Gastrocnemius medialis (tissue), 4 donors: ENCODE measurements around the gene PSRC1. TPM values are rescaled to one million over a fixed set of nuclear protein-coding genes. Genes with fewer than 3 reads are reported as not detected.

Experiments used
- ATAC-seq, 2 donors: fragments of 150-250 bp; one replicate each; pipeline ENCODE4 v1.9.1; 2016
- DNase-seq, 2 donors: peaks; one replicate each; pipeline ENCODE4 v3.0.0-alpha.2; 2019
- H3K27ac ChIP-seq, 4 donors: fragments of 200-600 bp; sonication (generic); 1 replicate in 1 of 4; 2 replicates in 3 of 4; pipeline ENCODE4 v1.5.1; 2016 to 2018; ENCODE audit warnings: mild to moderate bottlenecking in 2 of 4, moderate library complexity in 1 of 4
- H3K27me3 ChIP-seq, 3 donors: fragments of 200-600 bp; sonication (generic) in 2 of 3; 1 replicate in 1 of 3; 2 replicates in 2 of 3; pipeline versions ENCODE4 v1.5.1 to v1.6.0; 2016 to 2019; ENCODE audit warnings: mild to moderate bottlenecking in 1 of 3, moderate library complexity in 1 of 3
- H3K36me3 ChIP-seq, 2 donors: fragments of 200-600 bp; sonication (generic) in 1 of 2; one replicate each; pipeline ENCODE4 v1.5.1; 2017 to 2018
- H3K4me1 ChIP-seq, 2 donors: fragments of 200-600 bp; sonication (generic) in 1 of 2; one replicate each; pipeline ENCODE4 v1.5.1; 2016 to 2017; ENCODE audit warnings: mild to moderate bottlenecking in 2 of 2
- H3K4me3 ChIP-seq, 4 donors: fragments of 200-600 bp; sonication (generic) in 3 of 4; 1 replicate in 1 of 4; 2 replicates in 3 of 4; pipeline ENCODE4 v1.5.1; 2016 to 2019; ENCODE audit warnings: mild to moderate bottlenecking in 2 of 4
- H3K9me3 ChIP-seq, 3 donors: fragments of 200-600 bp; sonication (generic) in 2 of 3; 1 replicate in 1 of 3; 2 replicates in 2 of 3; pipeline ENCODE4 v1.5.1; 2016 to 2019
- POLR2A ChIP-seq, 2 donors: fragments of 450-650 bp; IDR thresholded peaks; one replicate each; pipeline ENCODE4 v1.6.1; 2017; ENCODE audit warnings: antibody characterized with exemption in 2 of 2, mild to moderate bottlenecking in 2 of 2, moderate library complexity in 2 of 2
- in situ Hi-C, 4 donors: fragments of 200-750 bp; cut with MboI; loops; one replicate each; pipeline versions ENCODE4 v1.15.0 to v1.8.0; 2017; ENCODE audit warnings: low sequenced_read_pairs in 4 of 4
- intact Hi-C: fragments of 100-400 bp; cut with DNase I; formaldehyde crosslinking; loops from one replicate; pipeline ENCODE4 v1.15.1; 2023; ENCODE audit warnings: low total_unique reads
- total RNA-seq, 4 donors: library from RNA; depleted of rRNA; stranded (reverse); fragments of >200 nt; gene quantifications; one replicate each; pipeline versions ENCODE4 v1.1.0 to v1.2.3, GENCODE V29; 2016
- TF ChIP-seq, protein P1 (sequence below), 5 experiments: fragments of 450-650 bp in 3 of 5; fragments of 200-600 bp in 2 of 5; sonication (generic) in 2 of 5; IDR thresholded peaks in 4 of 5; conservative IDR thresholded peaks in 1 of 5; 1 replicate in 4 of 5; 2 replicates in 1 of 5; pipeline ENCODE4 v1.5.1; 2016 to 2019; ENCODE audit warnings: antibody characterized with exemption in 5 of 5, mild to moderate bottlenecking in 3 of 5, moderate library complexity in 3 of 5

Gene PSRC1
- total RNA-seq, 4 donors from 2014 or later: 0.19 to 2.3 (median 0.84) TPM; not detected in 1

DNA sequence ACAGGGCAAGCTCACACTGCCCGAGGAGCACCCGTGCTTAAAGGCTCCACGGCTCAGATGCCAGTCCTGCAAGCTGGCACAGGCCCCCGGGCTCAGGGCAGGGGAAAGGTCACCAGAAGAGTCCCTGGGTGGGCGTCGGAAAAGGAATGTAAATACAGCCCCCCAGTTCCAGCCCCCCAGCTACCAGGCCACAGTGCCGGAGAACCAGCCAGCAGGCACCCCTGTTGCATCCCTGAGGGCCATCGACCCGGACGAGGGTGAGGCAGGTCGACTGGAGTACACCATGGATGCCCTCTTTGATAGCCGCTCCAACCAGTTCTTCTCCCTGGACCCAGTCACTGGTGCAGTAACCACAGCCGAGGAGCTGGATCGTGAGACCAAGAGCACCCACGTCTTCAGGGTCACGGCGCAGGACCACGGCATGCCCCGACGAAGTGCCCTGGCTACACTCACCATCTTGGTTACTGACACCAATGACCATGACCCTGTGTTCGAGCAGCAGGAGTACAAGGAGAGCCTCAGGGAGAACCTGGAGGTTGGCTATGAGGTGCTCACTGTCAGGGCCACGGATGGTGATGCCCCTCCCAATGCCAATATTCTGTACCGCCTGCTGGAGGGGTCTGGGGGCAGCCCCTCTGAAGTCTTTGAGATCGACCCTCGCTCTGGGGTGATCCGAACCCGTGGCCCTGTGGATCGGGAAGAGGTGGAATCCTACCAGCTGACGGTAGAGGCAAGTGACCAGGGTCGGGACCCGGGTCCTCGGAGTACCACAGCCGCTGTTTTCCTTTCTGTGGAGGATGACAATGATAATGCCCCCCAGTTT is 32.3 kb downstream of the PSRC1 start:
- intact Hi-C loops: no loop called here
- Histone ChIP-seq H3K9me3 (no peaks in the 10 kb centered on the region), H3K27ac (no peak overlapping the region), H3K27me3 (no peaks in the 10 kb centered on the region), H3K4me3 (peak overlapping the region; percentile 47 to 58 (median 52)), H3K4me1 (peaks cover 31 to 36% of the 10 kb centered on the region in 2 donors), H3K36me3 (no peaks in the 10 kb centered on the region)
- DNase-seq (no peak), ATAC-seq (no peak)
- TF ChIP-seq POLR2A (IDR thresholded peaks at IDR 0.05): no peak
- TF ChIP-seq, protein P1, sequence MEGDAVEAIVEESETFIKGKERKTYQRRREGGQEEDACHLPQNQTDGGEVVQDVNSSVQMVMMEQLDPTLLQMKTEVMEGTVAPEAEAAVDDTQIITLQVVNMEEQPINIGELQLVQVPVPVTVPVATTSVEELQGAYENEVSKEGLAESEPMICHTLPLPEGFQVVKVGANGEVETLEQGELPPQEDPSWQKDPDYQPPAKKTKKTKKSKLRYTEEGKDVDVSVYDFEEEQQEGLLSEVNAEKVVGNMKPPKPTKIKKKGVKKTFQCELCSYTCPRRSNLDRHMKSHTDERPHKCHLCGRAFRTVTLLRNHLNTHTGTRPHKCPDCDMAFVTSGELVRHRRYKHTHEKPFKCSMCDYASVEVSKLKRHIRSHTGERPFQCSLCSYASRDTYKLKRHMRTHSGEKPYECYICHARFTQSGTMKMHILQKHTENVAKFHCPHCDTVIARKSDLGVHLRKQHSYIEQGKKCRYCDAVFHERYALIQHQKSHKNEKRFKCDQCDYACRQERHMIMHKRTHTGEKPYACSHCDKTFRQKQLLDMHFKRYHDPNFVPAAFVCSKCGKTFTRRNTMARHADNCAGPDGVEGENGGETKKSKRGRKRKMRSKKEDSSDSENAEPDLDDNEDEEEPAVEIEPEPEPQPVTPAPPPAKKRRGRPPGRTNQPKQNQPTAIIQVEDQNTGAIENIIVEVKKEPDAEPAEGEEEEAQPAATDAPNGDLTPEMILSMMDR (IDR thresholded peaks at IDR 0.05 in 4 of 5, conservative IDR thresholded peaks at IDR 0.05 in 1 of 5): no peak
- in situ Hi-C loops: no loop called here

DNA sequence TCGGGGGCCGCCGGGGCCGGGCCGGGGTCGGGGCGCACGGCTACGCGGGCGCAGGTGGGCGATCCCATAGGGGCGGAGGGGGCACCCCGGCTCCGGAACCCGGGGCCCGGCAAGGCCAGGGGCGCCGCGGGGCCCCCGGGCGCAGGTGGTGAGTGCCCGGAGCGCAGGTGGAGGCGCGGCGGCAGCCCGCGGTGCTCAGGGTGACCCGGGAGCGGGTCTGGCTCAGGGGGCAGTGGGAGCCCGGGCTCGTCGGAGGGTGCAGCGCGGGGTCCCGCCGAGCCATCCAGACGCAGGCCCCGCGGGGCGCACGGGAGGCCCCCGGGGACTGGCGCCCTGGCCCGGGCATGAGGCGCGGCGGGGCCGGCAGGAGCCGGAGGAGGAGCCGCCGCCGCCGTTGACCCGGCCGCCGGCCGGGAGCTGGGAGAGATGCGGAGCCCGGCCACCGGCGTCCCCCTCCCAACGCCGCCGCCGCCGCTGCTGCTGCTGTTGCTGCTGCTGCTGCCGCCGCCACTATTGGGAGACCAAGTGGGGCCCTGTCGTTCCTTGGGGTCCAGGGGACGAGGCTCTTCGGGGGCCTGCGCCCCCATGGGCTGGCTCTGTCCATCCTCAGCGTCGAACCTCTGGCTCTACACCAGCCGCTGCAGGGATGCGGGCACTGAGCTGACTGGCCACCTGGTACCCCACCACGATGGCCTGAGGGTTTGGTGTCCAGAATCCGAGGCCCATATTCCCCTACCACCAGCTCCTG is 33.1 kb downstream of the PSRC1 start:
- Histone ChIP-seq H3K4me3 (peak overlapping the region; percentile 47 to 58 (median 52)), H3K4me1 (peaks cover 22 to 28% of the 10 kb centered on the region in 2 donors), H3K27me3 (no peaks in the 10 kb centered on the region), H3K9me3 (no peaks in the 10 kb centered on the region), H3K27ac (no peak overlapping the region), H3K36me3 (no peaks in the 10 kb centered on the region)
- in situ Hi-C loops: no loop called here
- TF ChIP-seq, protein P1 (IDR thresholded peaks at IDR 0.05 in 4 of 5, conservative IDR thresholded peaks at IDR 0.05 in 1 of 5): no peak
- TF ChIP-seq POLR2A (IDR thresholded peaks at IDR 0.05): no peak
- peak; percentile 30 to 54 for ATAC-seq
- intact Hi-C loops: loop anchor here (1.0 kb wide), 2 partner anchors 10 to 234 kb away; no protein-coding TSS in a partner anchor
- DNase-seq: no peak

DNA sequence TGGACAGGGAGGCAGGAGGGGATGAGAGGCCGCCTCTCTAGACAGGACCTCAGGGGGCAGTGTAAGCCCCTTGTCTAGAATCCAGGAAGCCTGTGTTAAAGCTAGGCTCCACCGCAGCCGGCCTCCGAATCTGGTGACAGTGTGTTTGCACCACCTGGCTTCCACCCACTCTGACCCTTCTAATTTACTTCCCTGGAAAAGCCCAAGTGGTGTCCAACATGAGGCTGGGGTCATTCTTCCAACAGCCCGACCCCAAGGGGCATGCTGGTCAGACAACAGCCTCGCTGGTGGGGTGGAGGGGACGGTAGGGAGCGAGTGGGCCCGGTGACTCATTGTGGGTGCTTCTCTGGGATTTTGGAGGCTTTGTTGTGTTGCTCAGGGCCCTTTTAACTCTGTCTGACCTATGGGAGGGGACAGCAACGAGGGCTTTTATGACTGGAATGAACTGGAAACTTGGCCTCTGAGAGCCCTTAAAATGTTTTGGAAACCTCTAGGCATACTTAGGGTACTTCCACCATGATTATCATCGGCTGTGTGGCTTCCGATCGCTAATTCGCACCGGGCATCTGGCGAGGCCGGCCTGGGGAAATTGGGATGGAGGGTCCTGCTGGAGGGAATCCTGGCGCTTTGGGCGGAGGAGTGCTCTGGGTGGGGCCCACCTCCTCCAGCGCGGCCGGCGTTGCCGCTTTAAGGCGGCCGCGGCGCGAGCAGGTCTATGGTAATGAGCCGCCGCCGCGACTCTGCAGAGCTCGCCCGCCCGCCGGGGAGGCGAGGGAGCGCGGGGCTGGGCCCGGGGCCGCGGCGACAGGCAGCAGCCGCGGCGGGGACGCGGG is 33.9 kb downstream of the PSRC1 start, which contains the start of gene CELSR2:
CELSR2 (plus strand) TSS at position 743 of the 833 bp plus-strand sequence. CDS start 541 bp downstream, outside the sequence.
- Histone ChIP-seq H3K9me3 (no peaks in the 10 kb centered on the region), H3K36me3 (no peaks in the 10 kb centered on the region), H3K27ac (no peak within 1 kb of the TSS), H3K4me3 (peak within 1 kb of the TSS; percentile 47 to 58 (median 52)), H3K27me3 (no peaks in the 10 kb centered on the region), H3K4me1 (peaks cover 19 to 25% of the 10 kb centered on the region in 2 donors)
- ATAC-seq: peak; percentile 76 to 77
- peak; percentile 25 to 32 for TF ChIP-seq POLR2A (IDR thresholded peaks at IDR 0.05)
- TF ChIP-seq, protein P1 (IDR thresholded peaks at IDR 0.05 in 4 of 5, conservative IDR thresholded peaks at IDR 0.05 in 1 of 5): no peak
- peak; percentile 1 to 45 for DNase-seq
- in situ Hi-C loops: no loop called here
- intact Hi-C loops: loop anchor here (1.0 kb wide), 2 partner anchors 9 to 235 kb away; no protein-coding TSS in a partner anchor

DNA sequence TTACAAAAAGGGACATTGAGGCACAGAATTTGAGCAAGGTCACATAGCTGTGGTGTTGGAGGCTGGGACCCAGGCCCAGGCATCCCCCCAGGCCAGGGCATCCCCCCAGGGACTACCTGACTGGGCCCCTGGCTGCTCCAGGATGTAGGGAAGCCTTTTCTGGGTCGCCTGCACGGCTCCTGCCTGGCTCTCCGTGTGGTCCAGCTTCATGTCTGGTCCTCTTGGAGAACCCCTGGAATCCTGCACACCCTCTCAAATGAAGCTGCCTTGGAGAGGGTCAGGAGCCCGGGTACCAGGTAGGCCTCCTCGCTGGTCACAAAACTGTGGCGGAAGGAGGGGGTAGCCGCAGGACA is 34.5 kb downstream of the PSRC1 start:
- Histone ChIP-seq H3K4me1 (peaks cover 13 to 23% of the 10 kb centered on the region in 2 donors), H3K36me3 (no peaks in the 10 kb centered on the region), H3K27ac (no peak overlapping the region), H3K4me3 (no peak overlapping the region), H3K27me3 (no peaks in the 10 kb centered on the region), H3K9me3 (no peaks in the 10 kb centered on the region)
- DNase-seq: no peak
- intact Hi-C loops: no loop called here
- TF ChIP-seq, protein P1 (IDR thresholded peaks at IDR 0.05 in 4 of 5, conservative IDR thresholded peaks at IDR 0.05 in 1 of 5): no peak
- TF ChIP-seq POLR2A (IDR thresholded peaks at IDR 0.05): no peak
- ATAC-seq: no peak
- in situ Hi-C loops: no loop called here
